ENCODE data around the gene CRACR2B.

DNA sequence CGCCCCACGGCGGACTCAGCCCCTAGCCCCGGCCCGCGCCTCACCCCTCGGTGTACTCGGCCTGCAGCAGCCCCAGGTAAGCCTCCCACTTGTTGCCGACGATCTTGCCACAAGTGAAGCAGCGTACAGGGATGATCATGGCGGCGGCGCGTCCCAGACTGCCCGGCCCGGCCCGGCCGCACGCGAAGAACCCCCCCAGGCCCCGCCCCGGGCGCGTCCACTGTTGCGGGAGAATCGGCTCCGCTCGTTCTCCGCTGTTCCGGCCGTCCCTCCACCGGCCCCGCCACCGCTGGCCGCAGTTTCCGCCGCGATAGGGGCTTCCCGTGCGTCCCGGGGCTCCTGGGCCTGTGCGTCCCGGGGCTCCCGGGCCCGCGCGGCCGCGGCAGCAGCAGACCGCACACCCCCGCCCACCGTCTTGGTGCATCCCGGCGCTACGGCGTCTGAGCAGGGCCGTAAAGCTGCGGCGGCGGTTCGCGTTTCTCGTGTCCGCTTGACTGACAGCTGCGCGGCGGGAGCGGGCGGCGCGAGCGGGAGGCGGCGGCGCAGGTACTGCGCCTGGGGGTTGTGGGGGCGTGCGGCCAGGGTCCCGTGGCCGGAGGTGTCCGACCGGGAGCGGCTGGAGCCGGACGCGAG is 14.8 kb downstream of the CRACR2B start, which contains the start of the genes POLR2L and TSPAN4:
- TF ChIP-seq, protein P1, sequence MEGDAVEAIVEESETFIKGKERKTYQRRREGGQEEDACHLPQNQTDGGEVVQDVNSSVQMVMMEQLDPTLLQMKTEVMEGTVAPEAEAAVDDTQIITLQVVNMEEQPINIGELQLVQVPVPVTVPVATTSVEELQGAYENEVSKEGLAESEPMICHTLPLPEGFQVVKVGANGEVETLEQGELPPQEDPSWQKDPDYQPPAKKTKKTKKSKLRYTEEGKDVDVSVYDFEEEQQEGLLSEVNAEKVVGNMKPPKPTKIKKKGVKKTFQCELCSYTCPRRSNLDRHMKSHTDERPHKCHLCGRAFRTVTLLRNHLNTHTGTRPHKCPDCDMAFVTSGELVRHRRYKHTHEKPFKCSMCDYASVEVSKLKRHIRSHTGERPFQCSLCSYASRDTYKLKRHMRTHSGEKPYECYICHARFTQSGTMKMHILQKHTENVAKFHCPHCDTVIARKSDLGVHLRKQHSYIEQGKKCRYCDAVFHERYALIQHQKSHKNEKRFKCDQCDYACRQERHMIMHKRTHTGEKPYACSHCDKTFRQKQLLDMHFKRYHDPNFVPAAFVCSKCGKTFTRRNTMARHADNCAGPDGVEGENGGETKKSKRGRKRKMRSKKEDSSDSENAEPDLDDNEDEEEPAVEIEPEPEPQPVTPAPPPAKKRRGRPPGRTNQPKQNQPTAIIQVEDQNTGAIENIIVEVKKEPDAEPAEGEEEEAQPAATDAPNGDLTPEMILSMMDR (IDR thresholded peaks at IDR 0.05; ENCODE audit: low read depth, low read length, poor library complexity, severe bottlenecking) = no peak
- no peak for TF ChIP-seq EZH2phosphoT487 (IDR thresholded peaks at IDR 0.05; ENCODE audit: borderline replicate concordance, low read length)

Data from DOHH2 (cell line).